Activated gamma-delta T cell (primary cell): ENCODE measurements around the gene PNKP.

ENCODE experiments used
- DNase-seq: peaks from one replicate; lab custom pipeline; 2025; lab: John Stamatoyannopoulos, UW

PNKP gene

GRCh38 chr19:49890349-49891311 is 23.3 kb upstream of the PNKP start:
- peak; percentile 60 for DNase-seq

GRCh38 chr19:49889687-49890348 is 22.4 kb upstream of the PNKP start:
- DNase-seq, result peak; percentile 59

- DNase-seq, result no peak
These were observed 21.8 kb upstream of the PNKP start for GRCh38 chr19:49889038-49889686.

- DNase-seq, result no peak
These were observed 21.1 kb upstream of the PNKP start for GRCh38 chr19:49888510-49888824.

GRCh38 chr19:49887665-49888509 is 20.5 kb upstream of the PNKP start:
- no peak for DNase-seq

GRCh38 chr19:49887037-49887664 is 19.8 kb upstream of the PNKP start:
- no peak for DNase-seq

- no peak for DNase-seq
These were observed 17.4 kb upstream of the PNKP start for GRCh38 chr19:49884760-49885159.

GRCh38 chr19:49884109-49884508 is 16.7 kb upstream of the PNKP start:
- DNase-seq, result no peak

- no peak for DNase-seq
These were observed 15.7 kb upstream of the PNKP start for GRCh38 chr19:49883094-49883493.

GRCh38 chr19:49882643-49883042 is 15.3 kb upstream of the PNKP start:
- no peak for DNase-seq

GRCh38 chr19:49881672-49882394 is 14.5 kb upstream of the PNKP start:
- no peak for DNase-seq

- no peak for DNase-seq
These were observed 13.8 kb upstream of the PNKP start for GRCh38 chr19:49881186-49881585.

- no peak for DNase-seq
These were observed 12.9 kb upstream of the PNKP start for GRCh38 chr19:49880162-49880869.

GRCh38 chr19:49879243-49879963 is 12.0 kb upstream of the PNKP start:
- no peak for DNase-seq

- DNase-seq, result no peak
These were observed 11.3 kb upstream of the PNKP start for GRCh38 chr19:49878744-49879070.

- DNase-seq, result peak; percentile 93
These were observed 10.7 kb upstream of the PNKP start for GRCh38 chr19:49877879-49878743.

- DNase-seq, result peak; percentile 90
These were observed 9.9 kb upstream of the PNKP start, which contains the start of the genes AKT1S1 and TBC1D17 for GRCh38 chr19:49877020-49877878. AKT1S1 (minus strand) TSS chr19:49877355; CDS start chr19:49873295, 4,060 bp downstream. TBC1D17 (plus strand) TSS chr19:49877702; CDS start chr19:49877724, 22 bp downstream.
